ENCODE data around the gene RIPK4.

- TF ChIP-seq CTCF (IDR thresholded peaks at IDR 0.05; ENCODE audit: low read depth, low read length, missing input control) = no peak
- TF ChIP-seq, protein P1, sequence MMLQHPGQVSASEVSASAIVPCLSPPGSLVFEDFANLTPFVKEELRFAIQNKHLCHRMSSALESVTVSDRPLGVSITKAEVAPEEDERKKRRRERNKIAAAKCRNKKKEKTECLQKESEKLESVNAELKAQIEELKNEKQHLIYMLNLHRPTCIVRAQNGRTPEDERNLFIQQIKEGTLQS (IDR thresholded peaks at IDR 0.05) = no peak
- TF ChIP-seq, protein P2, sequence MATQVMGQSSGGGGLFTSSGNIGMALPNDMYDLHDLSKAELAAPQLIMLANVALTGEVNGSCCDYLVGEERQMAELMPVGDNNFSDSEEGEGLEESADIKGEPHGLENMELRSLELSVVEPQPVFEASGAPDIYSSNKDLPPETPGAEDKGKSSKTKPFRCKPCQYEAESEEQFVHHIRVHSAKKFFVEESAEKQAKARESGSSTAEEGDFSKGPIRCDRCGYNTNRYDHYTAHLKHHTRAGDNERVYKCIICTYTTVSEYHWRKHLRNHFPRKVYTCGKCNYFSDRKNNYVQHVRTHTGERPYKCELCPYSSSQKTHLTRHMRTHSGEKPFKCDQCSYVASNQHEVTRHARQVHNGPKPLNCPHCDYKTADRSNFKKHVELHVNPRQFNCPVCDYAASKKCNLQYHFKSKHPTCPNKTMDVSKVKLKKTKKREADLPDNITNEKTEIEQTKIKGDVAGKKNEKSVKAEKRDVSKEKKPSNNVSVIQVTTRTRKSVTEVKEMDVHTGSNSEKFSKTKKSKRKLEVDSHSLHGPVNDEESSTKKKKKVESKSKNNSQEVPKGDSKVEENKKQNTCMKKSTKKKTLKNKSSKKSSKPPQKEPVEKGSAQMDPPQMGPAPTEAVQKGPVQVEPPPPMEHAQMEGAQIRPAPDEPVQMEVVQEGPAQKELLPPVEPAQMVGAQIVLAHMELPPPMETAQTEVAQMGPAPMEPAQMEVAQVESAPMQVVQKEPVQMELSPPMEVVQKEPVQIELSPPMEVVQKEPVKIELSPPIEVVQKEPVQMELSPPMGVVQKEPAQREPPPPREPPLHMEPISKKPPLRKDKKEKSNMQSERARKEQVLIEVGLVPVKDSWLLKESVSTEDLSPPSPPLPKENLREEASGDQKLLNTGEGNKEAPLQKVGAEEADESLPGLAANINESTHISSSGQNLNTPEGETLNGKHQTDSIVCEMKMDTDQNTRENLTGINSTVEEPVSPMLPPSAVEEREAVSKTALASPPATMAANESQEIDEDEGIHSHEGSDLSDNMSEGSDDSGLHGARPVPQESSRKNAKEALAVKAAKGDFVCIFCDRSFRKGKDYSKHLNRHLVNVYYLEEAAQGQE (IDR thresholded peaks at IDR 0.05) = no peak
- no peak for TF ChIP-seq RAD21 (IDR thresholded peaks at IDR 0.05)
- no peak for TF ChIP-seq FOXA2 (IDR thresholded peaks at IDR 0.05)
These were observed 53.2 kb downstream of the RIPK4 start for GRCh38 chr21:41713495-41714281.
